Measurements from ENCODE around the gene MAP3K6.
"Not testable (repeated sequence)": the region's sequence is repeated elsewhere in the genome, so short reads cannot be mapped to it uniquely, and the experiment has no call there.

Gene MAP3K6

DNA sequence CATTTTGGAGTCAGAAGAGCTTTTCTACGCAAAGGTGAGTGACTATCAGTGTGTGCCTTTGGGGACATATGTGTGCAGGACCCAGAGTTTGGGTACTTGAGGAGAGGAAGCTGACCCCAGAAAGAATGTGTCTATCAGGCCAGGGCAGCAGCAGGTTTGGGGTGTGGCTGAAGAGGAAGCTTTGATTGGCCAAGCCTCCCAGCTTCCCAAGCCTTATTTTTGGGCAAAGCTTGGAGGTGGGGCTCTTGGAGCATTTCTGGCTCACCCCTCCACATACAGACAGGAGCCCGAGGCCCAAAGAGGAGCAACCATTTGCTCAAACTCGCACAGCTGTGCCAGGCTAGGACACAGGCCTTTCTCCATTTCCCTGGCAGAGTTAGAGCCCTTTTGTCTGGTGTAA lies 30.3 kb upstream of the MAP3K6 start:
- DNase-seq = no peak

GRCh38 chr1:27395441-27396195 lies 28.9 kb upstream of the MAP3K6 start:
- DNase-seq = peak; percentile 52 to 78 (median 73)

GRCh38 chr1:27394925-27395324 lies 28.2 kb upstream of the MAP3K6 start:
- DNase-seq = no peak

- DNase-seq = no peak
These were observed 27.5 kb upstream of the MAP3K6 start for GRCh38 chr1:27394282-27394658.

GRCh38 chr1:27393641-27394281 lies 27.0 kb upstream of the MAP3K6 start:
- no peak for DNase-seq

- DNase-seq = peak in 2 of 3 experiments; percentile 56 to 60
These were observed 26.2 kb upstream of the MAP3K6 start for GRCh38 chr1:27392778-27393635.

DNA sequence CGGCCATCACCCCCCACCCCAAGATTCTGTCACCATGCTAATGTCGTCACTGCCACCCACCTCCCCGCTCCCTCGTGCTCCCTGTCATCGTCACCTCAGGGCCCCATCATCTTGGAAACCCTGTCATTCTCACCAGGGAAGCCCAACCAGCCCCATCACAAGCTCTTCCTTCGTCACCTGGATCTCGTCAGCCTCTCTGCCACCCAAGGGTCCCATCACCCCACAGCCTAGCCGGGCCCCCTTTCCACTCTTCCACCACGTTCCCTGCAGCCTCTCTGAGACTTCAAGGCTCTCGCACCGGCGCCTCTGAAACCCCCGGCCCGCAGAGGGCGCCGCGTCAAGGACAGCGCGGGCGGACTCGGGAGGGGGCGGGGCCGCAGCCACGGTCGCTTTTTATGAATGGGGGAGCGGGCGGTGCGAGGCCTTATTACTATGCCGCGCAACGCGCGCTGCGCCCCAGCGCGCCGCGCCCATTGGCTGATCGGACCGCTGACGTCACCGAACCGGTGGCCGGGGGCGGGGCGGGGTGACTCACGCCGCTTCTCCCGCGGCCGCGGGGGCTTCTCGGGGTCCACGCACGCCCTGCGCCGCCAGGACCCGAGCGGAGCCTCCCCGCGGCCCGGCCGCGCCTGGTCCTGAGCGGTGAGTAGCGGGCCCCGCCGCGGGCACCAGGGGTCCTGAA lies 25.5 kb upstream of the MAP3K6 start, which contains the start of gene GPR3:
TSS of gene GPR3 (plus strand) at position 527 of the 682 bp plus-strand sequence. CDS start 1,177 bp downstream, outside the sequence.
- peak; percentile 89 to 93 (median 92) for DNase-seq

GRCh38 chr1:27391511-27392095 lies 24.8 kb upstream of the MAP3K6 start:
- no peak for DNase-seq

- peak; percentile 58 to 82 (median 80) for DNase-seq
These were observed 21.7 kb upstream of the MAP3K6 start for GRCh38 chr1:27388337-27389005.

- not testable (repeated sequence) for DNase-seq
These were observed 18.0 kb upstream of the MAP3K6 start for GRCh38 chr1:27384797-27385196.

DNA sequence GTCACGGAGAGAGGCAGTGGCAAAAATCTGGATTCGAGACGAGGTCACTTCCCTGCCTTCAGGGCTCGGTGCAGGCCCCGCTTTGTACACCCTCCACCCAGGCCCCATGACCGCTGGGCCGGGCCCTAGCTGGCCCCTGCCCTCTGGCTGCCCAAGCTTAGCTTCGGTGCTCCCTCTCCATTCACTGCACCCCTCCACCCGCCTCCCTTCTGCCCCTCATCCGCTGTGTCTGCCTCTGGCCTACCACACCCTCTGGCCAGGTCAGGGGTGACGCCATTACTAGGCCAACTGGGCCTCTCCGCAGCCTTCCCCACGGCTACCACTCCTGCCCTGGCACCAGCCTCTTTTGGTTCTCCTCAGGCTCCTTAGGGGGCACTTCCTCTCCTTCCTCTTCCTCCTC lies 16.9 kb upstream of the MAP3K6 start:
- no peak for DNase-seq

- peak; percentile 59 to 71 (median 65) for DNase-seq
These were observed 16.4 kb upstream of the MAP3K6 start, which contains the start of gene CD164L2 for GRCh38 chr1:27383039-27383605. TSS of gene CD164L2 (minus strand) at chr1:27383333. CDS start at chr1:27383239, 94 bp downstream.

DNA sequence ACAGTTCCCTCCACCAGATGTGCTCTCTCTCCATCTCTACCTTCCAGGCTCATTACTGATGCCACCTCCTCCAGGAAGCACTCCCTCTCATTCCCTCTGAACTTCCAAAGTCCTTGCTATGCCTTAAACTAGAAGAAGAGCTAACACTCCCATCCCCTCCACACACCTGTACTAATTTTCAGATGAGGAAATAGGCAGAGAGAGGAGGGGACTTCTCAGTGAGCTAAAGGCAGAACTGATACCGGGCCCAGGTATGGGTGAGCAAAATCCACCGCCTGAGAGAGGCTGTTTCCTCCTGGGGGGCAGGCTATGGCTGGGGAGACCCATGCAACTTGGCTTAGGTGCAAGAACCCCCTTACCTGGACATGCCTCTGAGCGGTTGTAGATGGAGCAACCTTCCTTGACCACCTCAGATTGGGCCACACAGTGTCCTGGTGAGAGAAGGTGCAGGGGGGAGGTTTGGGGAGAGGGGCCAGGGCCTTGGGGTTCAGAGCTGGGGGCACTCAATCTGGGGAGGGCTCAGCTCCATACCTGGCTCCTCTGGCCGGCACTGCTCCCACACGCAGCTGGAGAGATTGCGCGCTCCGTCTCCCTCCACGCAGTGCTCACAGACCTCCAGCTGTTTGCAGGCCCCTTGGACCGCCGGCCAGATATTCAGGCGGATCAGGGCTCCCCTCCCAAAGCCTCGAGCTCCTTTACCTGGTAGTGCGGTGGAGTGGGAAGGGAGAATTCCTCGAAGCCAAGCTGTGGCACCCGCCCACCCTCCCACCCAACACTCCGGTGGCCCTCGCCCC lies 15.4 kb upstream of the MAP3K6 start:
- no peak for DNase-seq

- DNase-seq = no peak
These were observed 14.3 kb upstream of the MAP3K6 start for GRCh38 chr1:27380766-27381733.

GRCh38 chr1:27380224-27380623 lies 13.5 kb upstream of the MAP3K6 start:
- DNase-seq = no peak

DNA sequence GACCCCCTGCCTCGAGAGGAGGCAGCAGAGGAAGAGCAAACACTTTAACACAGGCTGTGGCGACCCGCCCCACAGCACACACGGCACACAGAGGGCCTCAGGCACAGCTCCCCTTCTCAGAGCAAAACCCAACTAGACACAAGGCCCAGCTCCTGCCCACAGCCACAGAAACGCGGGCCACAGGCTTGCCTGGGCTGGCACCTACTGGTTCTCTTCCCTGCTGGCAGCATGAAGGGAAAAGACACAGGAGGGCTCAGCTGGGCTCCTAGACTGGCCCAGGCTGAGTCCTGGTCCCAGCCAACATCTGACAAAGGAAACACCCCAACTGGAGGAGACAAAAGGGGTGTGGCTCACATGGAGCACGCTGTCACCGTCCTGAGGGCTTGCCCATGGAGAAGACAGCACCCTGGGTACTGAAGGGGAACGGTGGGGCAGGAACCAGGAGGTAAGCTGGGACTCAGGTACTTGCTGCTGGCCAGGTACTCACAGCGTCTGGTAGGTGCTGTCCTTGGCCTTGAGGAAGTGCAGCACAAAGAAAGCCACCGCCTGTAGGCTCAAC lies 12.9 kb upstream of the MAP3K6 start:
- peak in 1 of 3 experiments; percentile 14 for DNase-seq

DNA sequence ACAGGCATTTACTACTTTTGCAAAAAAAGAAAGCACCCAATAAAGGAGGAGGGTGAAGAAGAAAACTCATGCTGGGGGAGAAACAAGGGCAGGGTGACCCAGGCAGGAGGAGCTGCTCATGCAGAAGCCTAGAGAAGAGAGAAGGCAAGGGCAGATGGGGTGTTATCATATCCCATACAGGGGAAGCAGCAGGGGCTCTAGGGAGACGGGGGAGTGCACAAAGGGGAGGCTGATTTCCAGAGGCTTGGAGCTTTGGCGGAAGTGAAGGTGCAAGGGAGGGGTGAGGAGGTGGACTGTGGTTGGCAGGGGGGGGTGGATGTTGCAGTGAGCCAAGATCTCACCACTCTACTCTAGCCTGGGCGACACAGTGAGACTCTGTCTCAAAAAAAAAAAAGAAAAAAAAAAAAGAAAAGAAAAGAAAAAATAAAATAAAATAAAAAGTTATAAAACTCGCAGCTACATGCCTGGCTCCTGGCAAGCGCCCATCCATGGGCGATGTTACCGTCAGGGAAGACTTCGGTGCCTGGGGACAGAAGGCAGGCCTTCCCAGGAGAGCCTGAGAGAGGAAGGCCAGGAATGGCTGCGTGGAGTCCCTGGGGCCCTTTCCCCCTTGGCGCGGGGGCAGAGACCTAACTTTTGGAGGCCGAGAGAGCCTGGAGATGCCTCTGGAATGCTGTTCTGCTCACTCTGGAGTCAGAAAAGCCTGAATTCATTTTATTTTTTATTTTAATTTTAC lies 11.2 kb upstream of the MAP3K6 start:
- no peak for DNase-seq

Data from NCI-H1417 (cell line).